DND-41 (cell line): ENCODE results near the gene PCGF2.

ENCODE experiments used
- EZH2 ChIP-seq: IDR thresholded peaks from 3 replicates; pipeline ENCODE4 v1.6.1; 2012; ENCODE audit warnings: borderline replicate concordance, low read depth, mild to moderate bottlenecking, moderate library complexity, low read length, inconsistent platforms; ENCODE audit not compliant: severe bottlenecking
- TF ChIP-seq, protein P1 (sequence below): IDR thresholded peaks from 2 replicates; pipeline ENCODE4 v1.5.1; 2012; ENCODE audit warnings: borderline replicate concordance, low read length, moderate library complexity, mild to moderate bottlenecking; ENCODE audit not compliant: poor library complexity, severe bottlenecking; ENCODE audit errors: extremely low read depth

GRCh38 chr17:38796451-38797157 lies 48.5 kb upstream of the PCGF2 start:
- TF ChIP-seq, protein P1, sequence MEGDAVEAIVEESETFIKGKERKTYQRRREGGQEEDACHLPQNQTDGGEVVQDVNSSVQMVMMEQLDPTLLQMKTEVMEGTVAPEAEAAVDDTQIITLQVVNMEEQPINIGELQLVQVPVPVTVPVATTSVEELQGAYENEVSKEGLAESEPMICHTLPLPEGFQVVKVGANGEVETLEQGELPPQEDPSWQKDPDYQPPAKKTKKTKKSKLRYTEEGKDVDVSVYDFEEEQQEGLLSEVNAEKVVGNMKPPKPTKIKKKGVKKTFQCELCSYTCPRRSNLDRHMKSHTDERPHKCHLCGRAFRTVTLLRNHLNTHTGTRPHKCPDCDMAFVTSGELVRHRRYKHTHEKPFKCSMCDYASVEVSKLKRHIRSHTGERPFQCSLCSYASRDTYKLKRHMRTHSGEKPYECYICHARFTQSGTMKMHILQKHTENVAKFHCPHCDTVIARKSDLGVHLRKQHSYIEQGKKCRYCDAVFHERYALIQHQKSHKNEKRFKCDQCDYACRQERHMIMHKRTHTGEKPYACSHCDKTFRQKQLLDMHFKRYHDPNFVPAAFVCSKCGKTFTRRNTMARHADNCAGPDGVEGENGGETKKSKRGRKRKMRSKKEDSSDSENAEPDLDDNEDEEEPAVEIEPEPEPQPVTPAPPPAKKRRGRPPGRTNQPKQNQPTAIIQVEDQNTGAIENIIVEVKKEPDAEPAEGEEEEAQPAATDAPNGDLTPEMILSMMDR: no peak
- no peak for TF ChIP-seq EZH2
